GM12892 (cell line): Measurements from ENCODE around the gene TRIM68.

Experiments
- POLR2A ChIP-seq: IDR thresholded peaks from 2 replicates; pipeline ENCODE4 v1.6.1; 2011; ENCODE audit warnings: low read depth, low read length, control low read depth
- POLR2AphosphoS5 ChIP-seq: IDR thresholded peaks from 2 replicates; pipeline ENCODE4 v1.6.1; 2011; ENCODE audit warnings: low read depth, low read length, control low read depth
- TAF1 ChIP-seq: IDR thresholded peaks from 2 replicates; pipeline ENCODE4 v1.6.1; 2011; ENCODE audit warnings: low read depth, mild to moderate bottlenecking, control low read depth, low read length, borderline replicate concordance

GRCh38 chr11:4607781-4608666 lies at the start of gene TRIM68:
- TF ChIP-seq POLR2A = peak; percentile 89
- TF ChIP-seq TAF1 = no peak
- TF ChIP-seq POLR2AphosphoS5 = peak; percentile 60; the same call in 1 of the 2 replicates
